Measurements from ENCODE around the gene SLC39A5. TPM values are rescaled to one million over a fixed set of nuclear protein-coding genes. Genes with fewer than 3 reads are reported as not detected.

Gene SLC39A5
- total and polyA plus RNA-seq, 2 of the 8 experiments (the other 6 are each of a cell fraction or from before 2014, with no cell fraction given): 0.27 TPM; not detected in 1

GRCh38 chr12:56286044-56286830 is 56.4 kb downstream of the SLC39A5 start (continued):
- no peak for TF ChIP-seq CHD7 (IDR thresholded peaks at IDR 0.05; ENCODE audit: insufficient replicate concordance, low read length)
- no peak for TF ChIP-seq SIRT6 (IDR thresholded peaks at IDR 0.05; ENCODE audit: low read length)
- TF ChIP-seq RXRA (IDR thresholded peaks at IDR 0.05; ENCODE audit: insufficient read depth, low read depth, low read length): no peak
- TF ChIP-seq GABPA (IDR thresholded peaks at IDR 0.05; ENCODE audit: borderline replicate concordance, insufficient read depth, low read length): no peak
- no peak for TF ChIP-seq CTCF (IDR thresholded peaks at IDR 0.05; ENCODE audit: control extremely low read depth in 1 of 3, insufficient read depth in 1 of 3, low read depth in 1 of 3, low read length in 3 of 3)
- TF ChIP-seq SP4 (IDR thresholded peaks at IDR 0.05; ENCODE audit: low read length): no peak
- no peak for TF ChIP-seq CHD1 (IDR thresholded peaks at IDR 0.05; ENCODE audit: low read depth, low read length)
